A549 treated with DMSO at 1 μM for 4 hours (cell line): ENCODE measurements around the gene MPP1. TPM values are rescaled to one million over a fixed set of nuclear protein-coding genes. Genes with fewer than 3 reads are reported as not detected.

Source experiments
- total RNA-seq: library from RNA; stranded (reverse); fragments of 200-300 nt; extraction: Qiagen RNA extraction; gene quantifications from 5 replicates; pipeline ENCODE4 v1.2.3, GENCODE V29; 2022; ENCODE audit warnings: low read depth

Gene MPP1
- 14.4 to 17.7 TPM (median 16.7 TPM) in 5 replicates for total RNA-seq

GRCh38 chrX:154804957-154805695, at the start of gene MPP1:
Gene MPP1 (minus strand): TSS chrX:154805485. CDS start chrX:154805373, 112 bp downstream.

GRCh38 chrX:154834562-154834961, 29.3 kb upstream of the MPP1 start, which contains the start of gene SMIM9:
Gene SMIM9 (minus strand): TSS chrX:154834662. CDS start chrX:154830856, 3,806 bp downstream.

GRCh38 chrX:154762537-154763296, 42.6 kb downstream of the MPP1 start, which contains the start of gene DKC1:
Gene DKC1 (plus strand): TSS chrX:154762864. CDS start chrX:154762966, 102 bp downstream.

GRCh38 chrX:154750301-154751202, 54.7 kb downstream of the MPP1 start, which contains the start of gene GAB3:
Gene GAB3 (minus strand): TSS chrX:154751077. CDS start chrX:154751025, 52 bp downstream.

Other genes starting within 250 kb of the MPP1 start
- not detected in 5 replicates for gene CTAG1A, start 220.4 kb downstream of the MPP1 start, total RNA-seq
- gene CTAG1B, start 186.2 kb downstream of the MPP1 start, total RNA-seq, result not detected in 5 replicates
- gene CTAG2, start 151.9 kb downstream of the MPP1 start, total RNA-seq, result not detected in 5 replicates
- 0.30 to 0.76 TPM (median 0.42 TPM) in 5 replicates for gene GAB3, start 54.4 kb downstream of the MPP1 start, total RNA-seq
- gene DKC1, start 42.6 kb downstream of the MPP1 start, total RNA-seq, result 166 to 215 TPM (median 177 TPM) in 5 replicates
- gene SMIM9, start 29.2 kb upstream of the MPP1 start, total RNA-seq, result not detected in 5 replicates
- gene F8A1, start 80.9 kb upstream of the MPP1 start, total RNA-seq, result 57.7 to 95.5 TPM (median 81.7 TPM) in 5 replicates
- 3.8 to 5.5 TPM (median 4.3 TPM) in 5 replicates for gene F8, start 217.2 kb upstream of the MPP1 start, total RNA-seq
- gene FUNDC2, start 221.4 kb upstream of the MPP1 start, total RNA-seq, result 94.6 to 115 TPM (median 111 TPM) in 5 replicates